Endodermal cell (in vitro differentiated cells): ENCODE measurements around the gene MMAB. TPM values are rescaled to one million over a fixed set of nuclear protein-coding genes. Genes with fewer than 3 reads are reported as not detected.

Source experiments
- DNase-seq: peaks from one replicate; pipeline ENCODE4 v3.0.0-alpha.2; 2017
- H3K27ac ChIP-seq: 2 replicates; pipeline ENCODE4 v1.5.1; 2013; ENCODE audit warnings: mild to moderate bottlenecking, low read depth, low read length, moderate library complexity
- H3K27me3 ChIP-seq: 2 replicates; pipeline ENCODE4 v1.6.1; 2013; ENCODE audit warnings: mild to moderate bottlenecking, low read length, moderate library complexity; ENCODE audit not compliant: insufficient read depth, control insufficient read depth, poor library complexity, severe bottlenecking
- H3K36me3 ChIP-seq: 2 replicates; pipeline ENCODE4 v1.7.0; 2013; ENCODE audit warnings: mild to moderate bottlenecking, low read length, moderate library complexity; ENCODE audit not compliant: control insufficient read depth, insufficient read depth
- H3K4me1 ChIP-seq: one replicate; pipeline ENCODE4 v1.7.0; 2013; ENCODE audit warnings: low read length; ENCODE audit not compliant: control insufficient read depth, insufficient read depth
- H3K4me3 ChIP-seq: 2 replicates; pipeline ENCODE4 v1.5.1; 2013; ENCODE audit warnings: mild to moderate bottlenecking, low read length, moderate library complexity
- H3K9ac ChIP-seq: 2 replicates; pipeline ENCODE4 v1.6.1; 2013; ENCODE audit warnings: mild to moderate bottlenecking, low read length, moderate library complexity; ENCODE audit not compliant: poor library complexity, severe bottlenecking; ENCODE audit errors: extremely low read depth
- H3K9me3 ChIP-seq: 2 replicates; pipeline ENCODE4 v1.6.1; 2013; ENCODE audit warnings: mild to moderate bottlenecking, low read length, moderate library complexity; ENCODE audit not compliant: control insufficient read depth
- H3K27ac Mint-ChIP-seq: 2 replicates; pipeline ENCODE4 v1.8.0; 2020; ENCODE audit warnings: mixed read lengths
- H3K27me3 Mint-ChIP-seq: 2 replicates; pipeline ENCODE4 v1.8.0; 2021; ENCODE audit warnings: mild to moderate bottlenecking, mixed read lengths; ENCODE audit not compliant: insufficient read depth
- H3K36me3 Mint-ChIP-seq: 2 replicates; pipeline ENCODE4 v1.8.0; 2020; ENCODE audit warnings: low read depth, mixed read lengths
- H3K4me1 Mint-ChIP-seq: 2 replicates; pipeline ENCODE4 v1.8.0; 2020; ENCODE audit warnings: mixed read lengths
- H3K4me3 Mint-ChIP-seq: 2 replicates; pipeline ENCODE4 v1.8.0; 2020; ENCODE audit warnings: mild to moderate bottlenecking, moderate library complexity, mixed read lengths
- H3K9me3 Mint-ChIP-seq: 2 replicates; pipeline ENCODE4 v1.8.0; 2020; ENCODE audit warnings: mild to moderate bottlenecking, mixed read lengths
- WGBS, 2 experiments: methylation state at CpG; one replicate each; pipeline versions ENCODE4 v1.1.5 to v1.1.7; 2013; ENCODE audit warnings: missing lambda C conversion rate in 2 of 2, mixed read lengths in 1 of 2; ENCODE audit not compliant: insufficient coverage in 1 of 2, insufficient read length in 1 of 2; 5-methylcytosine and 5-hydroxymethylcytosine counted together
- total RNA-seq, 2 donors: library from RNA; stranded (reverse); fragmentation: NEBNext Ultra II Directional in 1 of 2; extraction: Animal tissue kit (Norgen Biotek cat#: 25700) in 1 of 2; gene quantifications; 2 replicates in 1 of 2; 3 replicates in 1 of 2; pipeline ENCODE4 v1.2.1, GENCODE V29; 2021
- TF ChIP-seq, protein P1 (sequence below): fragments of 200-600 bp; sonication (generic); conservative IDR thresholded peaks from 2 replicates; pipeline ENCODE4 v1.5.0; 2021; ENCODE audit warnings: antibody characterized with exemption, mild to moderate bottlenecking

MMAB gene
- total RNA-seq, 2 donors from 2014 or later: 24.9 to 28.2 TPM

- H3K36me3 Mint-ChIP-seq: peaks cover 25% of the 10 kb centered on the region
- Histone ChIP-seq H3K9me3 (no peaks in the 10 kb centered on the region), H3K4me1 (peaks cover 13% of the 10 kb centered on the region), H3K4me3 (no peak overlapping the region), H3K27ac (no peak overlapping the region), H3K36me3 (peaks cover 11% of the 10 kb centered on the region), H3K27me3 (no peaks in the 10 kb centered on the region), H3K9ac (no peak overlapping the region)
- H3K9me3 Mint-ChIP-seq: no peaks in the 10 kb centered on the region
- no peak overlapping the region for H3K27ac Mint-ChIP-seq
- WGBS, 2 experiments: 95% methylated on average over 8 of the region's 8 CpGs; no CpG with 5 or more reads in 1 of the 2 experiments
- H3K4me1 Mint-ChIP-seq: peaks cover 8% of the 10 kb centered on the region
- H3K27me3 Mint-ChIP-seq: no peaks in the 10 kb centered on the region
- TF ChIP-seq, protein P1, sequence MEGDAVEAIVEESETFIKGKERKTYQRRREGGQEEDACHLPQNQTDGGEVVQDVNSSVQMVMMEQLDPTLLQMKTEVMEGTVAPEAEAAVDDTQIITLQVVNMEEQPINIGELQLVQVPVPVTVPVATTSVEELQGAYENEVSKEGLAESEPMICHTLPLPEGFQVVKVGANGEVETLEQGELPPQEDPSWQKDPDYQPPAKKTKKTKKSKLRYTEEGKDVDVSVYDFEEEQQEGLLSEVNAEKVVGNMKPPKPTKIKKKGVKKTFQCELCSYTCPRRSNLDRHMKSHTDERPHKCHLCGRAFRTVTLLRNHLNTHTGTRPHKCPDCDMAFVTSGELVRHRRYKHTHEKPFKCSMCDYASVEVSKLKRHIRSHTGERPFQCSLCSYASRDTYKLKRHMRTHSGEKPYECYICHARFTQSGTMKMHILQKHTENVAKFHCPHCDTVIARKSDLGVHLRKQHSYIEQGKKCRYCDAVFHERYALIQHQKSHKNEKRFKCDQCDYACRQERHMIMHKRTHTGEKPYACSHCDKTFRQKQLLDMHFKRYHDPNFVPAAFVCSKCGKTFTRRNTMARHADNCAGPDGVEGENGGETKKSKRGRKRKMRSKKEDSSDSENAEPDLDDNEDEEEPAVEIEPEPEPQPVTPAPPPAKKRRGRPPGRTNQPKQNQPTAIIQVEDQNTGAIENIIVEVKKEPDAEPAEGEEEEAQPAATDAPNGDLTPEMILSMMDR: no peak
- H3K4me3 Mint-ChIP-seq: no peak overlapping the region
- no peak for DNase-seq
Observed at GRCh38 chr12:109533487-109533740, 39.9 kb downstream of the MMAB start.

- Mint-ChIP-seq H3K36me3 (peaks cover 26% of the 10 kb centered on the region), H3K9me3 (no peaks in the 10 kb centered on the region), H3K4me3 (no peak overlapping the region), H3K27ac (no peak overlapping the region), H3K4me1 (peaks cover 8% of the 10 kb centered on the region), H3K27me3 (no peaks in the 10 kb centered on the region)
- Histone ChIP-seq H3K4me1 (peaks cover 13% of the 10 kb centered on the region), H3K27me3 (no peaks in the 10 kb centered on the region), H3K27ac (no peak overlapping the region), H3K9me3 (no peaks in the 10 kb centered on the region), H3K36me3 (peaks cover 15% of the 10 kb centered on the region), H3K9ac (no peak overlapping the region), H3K4me3 (no peak overlapping the region)
- no peak for DNase-seq
- 91 to 92% methylated on average over 12 to 24 of the region's 24 CpGs for WGBS, 2 experiments
- TF ChIP-seq, protein P1: no peak
Observed at GRCh38 chr12:109532721-109533486, 40.4 kb downstream of the MMAB start.

GRCh38 chr12:109531411-109531810, 41.9 kb downstream of the MMAB start:
- H3K9me3 Mint-ChIP-seq: no peaks in the 10 kb centered on the region
- H3K36me3 Mint-ChIP-seq: peaks cover 34% of the 10 kb centered on the region
- no peaks in the 10 kb centered on the region for H3K27me3 ChIP-seq
- no peak overlapping the region for H3K27ac Mint-ChIP-seq
- peaks cover 8% of the 10 kb centered on the region for H3K4me1 Mint-ChIP-seq
- H3K4me3 ChIP-seq: no peak overlapping the region
- H3K9ac ChIP-seq: no peak overlapping the region
- H3K36me3 ChIP-seq: peaks cover 24% of the 10 kb centered on the region
- peaks cover 13% of the 10 kb centered on the region for H3K4me1 ChIP-seq
- H3K9me3 ChIP-seq: no peaks in the 10 kb centered on the region
- no peaks in the 10 kb centered on the region for H3K27me3 Mint-ChIP-seq
- no peak overlapping the region for H3K4me3 Mint-ChIP-seq
- TF ChIP-seq, protein P1: no peak
- no peak for DNase-seq
- no peak overlapping the region for H3K27ac ChIP-seq
- WGBS, 2 experiments: 92 to 100% methylated on average over 1 to 2 of the region's 2 CpGs
